NB4 (cell line): ENCODE results near the gene STK38.

Experiments
- DNase-seq: peaks from one replicate; pipeline ENCODE4 v3.0.0; 2010; ENCODE audit warnings: low read depth
- H3K4me3 ChIP-seq: one replicate; pipeline ENCODE4 v1.5.1; 2011; ENCODE audit warnings: mild to moderate bottlenecking, low read depth, low read length, moderate library complexity
- CTCF ChIP-seq: IDR thresholded peaks from one replicate; pipeline ENCODE4 v1.5.1; 2012; ENCODE audit warnings: low read depth, low read length
- MAX ChIP-seq: IDR thresholded peaks from 2 replicates; pipeline ENCODE4 v1.6.1; 2011; ENCODE audit warnings: low read depth, low read length
- MYC ChIP-seq: IDR thresholded peaks from 2 replicates; pipeline ENCODE4 v1.6.1; 2011; ENCODE audit warnings: low read depth, low read length
- POLR2A ChIP-seq: IDR thresholded peaks from 2 replicates; pipeline ENCODE4 v1.6.1; 2011; ENCODE audit warnings: mild to moderate bottlenecking; ENCODE audit not compliant: insufficient read length; ENCODE audit errors: extremely low read depth

The STK38 gene

GRCh38 chr6:36508532-36508931 lies 38.7 kb downstream of the STK38 start:
- TF ChIP-seq POLR2A (no peak), MYC (no peak), MAX (no peak), CTCF (no peak)
- DNase-seq: no peak
- H3K4me3 ChIP-seq: no peak overlapping the region

- no peak overlapping the region for H3K4me3 ChIP-seq
- no peak for DNase-seq
- TF ChIP-seq MAX (no peak), MYC (no peak), CTCF (no peak), POLR2A (no peak)
Measured at GRCh38 chr6:36506611-36507010, 40.7 kb downstream of the STK38 start.

- DNase-seq: no peak
- TF ChIP-seq CTCF (no peak), MYC (no peak), MAX (no peak)
- H3K4me3 ChIP-seq: no peak overlapping the region
Measured at GRCh38 chr6:36505744-36506534, 41.3 kb downstream of the STK38 start.

GRCh38 chr6:36504982-36505381 lies 42.3 kb downstream of the STK38 start:
- H3K4me3 ChIP-seq: no peak overlapping the region
- no peak for TF ChIP-seq CTCF
- TF ChIP-seq MYC: no peak
- no peak for TF ChIP-seq MAX
- no peak for TF ChIP-seq POLR2A
- DNase-seq: no peak

GRCh38 chr6:36504181-36504580 lies 43.1 kb downstream of the STK38 start:
- no peak for DNase-seq
- no peak for TF ChIP-seq POLR2A
- no peak overlapping the region for H3K4me3 ChIP-seq

- no peak overlapping the region for H3K4me3 ChIP-seq
- no peak for TF ChIP-seq MYC
- no peak for TF ChIP-seq MAX
- no peak for TF ChIP-seq POLR2A
- no peak for TF ChIP-seq CTCF
- DNase-seq: no peak
Measured at GRCh38 chr6:36501686-36502085, 45.6 kb downstream of the STK38 start.
